ENCODE data around the gene ANGPTL2.
"Not testable (repeated sequence)": the region's sequence is repeated elsewhere in the genome, so short reads cannot be mapped to it uniquely, and the experiment has no call there.

The ANGPTL2 gene

GRCh38 chr9:127154390-127155191 lies 32.2 kb upstream of the ANGPTL2 start:
- DNase-seq (ENCODE audit: low spot score): peak; percentile 51

- DNase-seq (ENCODE audit: low spot score): no peak
Measured at GRCh38 chr9:127154003-127154389, 31.6 kb upstream of the ANGPTL2 start.

- no peak for DNase-seq (ENCODE audit: low spot score)
Measured at GRCh38 chr9:127153501-127153900, 31.1 kb upstream of the ANGPTL2 start.

GRCh38 chr9:127149463-127150390 lies 27.3 kb upstream of the ANGPTL2 start:
- no peak for DNase-seq (ENCODE audit: low spot score)

- DNase-seq (ENCODE audit: low spot score): no peak
Measured at GRCh38 chr9:127149010-127149409, 26.6 kb upstream of the ANGPTL2 start.

GRCh38 chr9:127148014-127148413 lies 25.6 kb upstream of the ANGPTL2 start:
- DNase-seq (ENCODE audit: low spot score): no peak

- no peak for DNase-seq (ENCODE audit: low spot score)
Measured at GRCh38 chr9:127147251-127147650, 24.8 kb upstream of the ANGPTL2 start.

- DNase-seq (ENCODE audit: low spot score): not testable (repeated sequence)
Measured at GRCh38 chr9:127146841-127147240, 24.4 kb upstream of the ANGPTL2 start.

- DNase-seq (ENCODE audit: low spot score): no peak
Measured at GRCh38 chr9:127144670-127145445, 22.4 kb upstream of the ANGPTL2 start.

GRCh38 chr9:127143920-127144465 lies 21.6 kb upstream of the ANGPTL2 start:
- no peak for DNase-seq (ENCODE audit: low spot score)

- DNase-seq (ENCODE audit: low spot score): no peak
Measured at GRCh38 chr9:127142931-127143464, 20.6 kb upstream of the ANGPTL2 start.

GRCh38 chr9:127142291-127142690 lies 19.9 kb upstream of the ANGPTL2 start:
- DNase-seq (ENCODE audit: low spot score): no peak

- DNase-seq (ENCODE audit: low spot score): no peak
Measured at GRCh38 chr9:127140842-127141675, 18.6 kb upstream of the ANGPTL2 start.

- no peak for DNase-seq (ENCODE audit: low spot score)
Measured at GRCh38 chr9:127140181-127140580, 17.7 kb upstream of the ANGPTL2 start.

GRCh38 chr9:127139775-127140174 lies 17.3 kb upstream of the ANGPTL2 start:
- DNase-seq (ENCODE audit: low spot score): no peak

GRCh38 chr9:127139071-127139731 lies 16.8 kb upstream of the ANGPTL2 start:
- no peak for DNase-seq (ENCODE audit: low spot score)

GRCh38 chr9:127138444-127138843 lies 16.0 kb upstream of the ANGPTL2 start:
- DNase-seq (ENCODE audit: low spot score): no peak

- DNase-seq (ENCODE audit: low spot score): no peak
Measured at GRCh38 chr9:127137640-127138360, 15.4 kb upstream of the ANGPTL2 start.

GRCh38 chr9:127136880-127137639 lies 14.6 kb upstream of the ANGPTL2 start:
- DNase-seq (ENCODE audit: low spot score): no peak
